Endothelial cell (in vitro differentiated cells): Measurements from ENCODE around the gene FBL. TPM values are rescaled to one million over a fixed set of nuclear protein-coding genes. Genes with fewer than 3 reads are reported as not detected.

Experiments
- DNase-seq: peaks from one replicate; pipeline ENCODE4 v3.0.0; 2021; ENCODE audit warnings: low spot score
- H3K27ac Mint-ChIP-seq: one replicate; pipeline ENCODE4 v1.8.0; 2021; ENCODE audit warnings: mixed read lengths, inconsistent platforms; ENCODE audit not compliant: unreplicated experiment
- H3K27me3 Mint-ChIP-seq: one replicate; pipeline ENCODE4 v1.8.0; 2021; ENCODE audit warnings: mild to moderate bottlenecking, moderate library complexity, mixed read lengths, inconsistent platforms; ENCODE audit not compliant: unreplicated experiment
- H3K36me3 Mint-ChIP-seq: one replicate; pipeline ENCODE4 v1.8.0; 2021; ENCODE audit warnings: mild to moderate bottlenecking, low read depth, mixed read lengths, inconsistent platforms; ENCODE audit not compliant: unreplicated experiment
- H3K4me1 Mint-ChIP-seq: one replicate; pipeline ENCODE4 v1.8.0; 2021; ENCODE audit warnings: mild to moderate bottlenecking, mixed read lengths, inconsistent platforms; ENCODE audit not compliant: unreplicated experiment
- H3K4me3 Mint-ChIP-seq: one replicate; pipeline ENCODE4 v1.8.0; 2021; ENCODE audit warnings: mild to moderate bottlenecking, mixed read lengths, inconsistent platforms; ENCODE audit not compliant: unreplicated experiment
- H3K9me3 Mint-ChIP-seq: one replicate; pipeline ENCODE4 v1.8.0; 2021; ENCODE audit warnings: mixed read lengths, inconsistent platforms; ENCODE audit not compliant: unreplicated experiment
- total RNA-seq: library from RNA; stranded (reverse); fragmentation: NEBNext Ultra II Directional; extraction: Animal tissue kit (Norgen Biotek cat#: 25700); gene quantifications from one replicate; pipeline ENCODE4 v1.2.1, GENCODE V29; 2021; ENCODE audit not compliant: unreplicated experiment
- TF ChIP-seq, protein P1 (sequence below): fragments of 200-600 bp; sonication (generic); IDR thresholded peaks from one replicate; pipeline ENCODE4 v1.5.0; 2021; ENCODE audit warnings: antibody characterized with exemption; ENCODE audit not compliant: unreplicated experiment

The FBL gene
- total RNA-seq, 1 donor from 2014 or later, result 271 TPM

DNA sequence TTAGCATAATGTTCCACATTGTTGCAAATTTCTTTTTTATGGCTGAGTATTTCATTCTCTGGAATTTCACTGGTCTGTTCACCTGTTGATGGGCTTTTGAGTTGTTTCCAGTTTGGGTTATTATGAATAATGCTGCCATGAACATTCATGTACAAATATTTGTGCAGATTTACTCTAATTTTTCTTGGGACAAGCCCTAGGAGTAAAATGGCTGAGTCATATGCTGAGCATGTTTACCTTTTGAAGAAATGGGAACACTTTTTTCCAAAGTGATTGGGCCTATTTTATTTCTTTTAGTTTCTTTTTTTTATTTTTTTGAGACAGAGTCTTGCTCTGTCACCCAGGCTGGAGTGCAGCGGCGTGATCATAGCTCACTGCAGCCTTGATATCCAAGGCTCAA is 4.7 kb upstream of the FBL start:
- no peak for DNase-seq
- Mint-ChIP-seq H3K36me3 (peaks cover 5% of the 10 kb centered on the region), H3K27ac (no peak overlapping the region), H3K9me3 (no peaks in the 10 kb centered on the region), H3K27me3 (peaks cover 10% of the 10 kb centered on the region), H3K4me3 (no peak overlapping the region), H3K4me1 (peaks cover 13% of the 10 kb centered on the region)
- TF ChIP-seq, protein P1, sequence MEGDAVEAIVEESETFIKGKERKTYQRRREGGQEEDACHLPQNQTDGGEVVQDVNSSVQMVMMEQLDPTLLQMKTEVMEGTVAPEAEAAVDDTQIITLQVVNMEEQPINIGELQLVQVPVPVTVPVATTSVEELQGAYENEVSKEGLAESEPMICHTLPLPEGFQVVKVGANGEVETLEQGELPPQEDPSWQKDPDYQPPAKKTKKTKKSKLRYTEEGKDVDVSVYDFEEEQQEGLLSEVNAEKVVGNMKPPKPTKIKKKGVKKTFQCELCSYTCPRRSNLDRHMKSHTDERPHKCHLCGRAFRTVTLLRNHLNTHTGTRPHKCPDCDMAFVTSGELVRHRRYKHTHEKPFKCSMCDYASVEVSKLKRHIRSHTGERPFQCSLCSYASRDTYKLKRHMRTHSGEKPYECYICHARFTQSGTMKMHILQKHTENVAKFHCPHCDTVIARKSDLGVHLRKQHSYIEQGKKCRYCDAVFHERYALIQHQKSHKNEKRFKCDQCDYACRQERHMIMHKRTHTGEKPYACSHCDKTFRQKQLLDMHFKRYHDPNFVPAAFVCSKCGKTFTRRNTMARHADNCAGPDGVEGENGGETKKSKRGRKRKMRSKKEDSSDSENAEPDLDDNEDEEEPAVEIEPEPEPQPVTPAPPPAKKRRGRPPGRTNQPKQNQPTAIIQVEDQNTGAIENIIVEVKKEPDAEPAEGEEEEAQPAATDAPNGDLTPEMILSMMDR, result no peak

DNA sequence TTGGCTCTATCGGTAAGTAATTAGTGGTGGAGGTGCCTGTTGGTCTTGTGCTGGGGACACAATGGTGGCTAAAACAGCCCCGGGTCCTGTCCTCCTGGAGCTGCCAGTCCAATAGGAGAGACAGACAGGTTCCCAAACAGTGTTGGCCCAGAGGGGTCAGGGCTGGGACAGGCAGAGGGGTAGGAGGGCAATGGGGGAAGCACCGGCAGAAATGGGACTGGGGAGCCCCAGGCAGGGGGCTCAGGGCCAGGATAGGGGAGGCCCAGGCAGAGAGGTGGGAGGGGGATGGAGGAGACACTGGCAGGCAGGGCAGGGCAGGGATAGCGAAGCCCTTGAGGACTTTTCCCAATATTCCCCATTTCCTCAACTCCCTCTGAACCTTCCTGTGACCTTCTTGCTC is 2.2 kb upstream of the FBL start:
- no peak overlapping the region for H3K4me3 Mint-ChIP-seq
- H3K36me3 Mint-ChIP-seq, result peaks cover 5% of the 10 kb centered on the region

DNA sequence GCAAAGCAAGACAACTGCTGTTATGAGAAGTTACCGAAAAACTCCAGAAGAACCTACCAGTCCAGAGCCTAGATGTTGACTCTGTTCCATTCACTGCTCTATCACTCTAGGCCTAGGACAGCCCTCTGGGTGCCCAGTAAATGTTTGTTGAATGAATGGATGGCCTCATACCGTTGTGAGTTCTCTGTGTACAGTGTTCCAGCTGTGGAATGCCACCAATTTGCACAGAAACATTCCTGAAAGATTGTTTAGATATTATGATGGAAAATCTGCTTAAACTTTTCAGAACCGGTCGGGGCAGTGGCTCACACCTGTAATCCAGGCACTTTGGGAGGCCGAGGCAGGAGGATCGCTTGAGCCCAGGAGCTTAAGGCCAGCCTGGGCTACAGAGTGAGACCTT is 1.3 kb upstream of the FBL start:
- H3K27ac Mint-ChIP-seq, result no peak overlapping the region
- DNase-seq, result no peak
- no peaks in the 10 kb centered on the region for H3K9me3 Mint-ChIP-seq
- H3K36me3 Mint-ChIP-seq, result peaks cover 5% of the 10 kb centered on the region
- peaks cover 32% of the 10 kb centered on the region for H3K4me1 Mint-ChIP-seq
- no peak overlapping the region for H3K4me3 Mint-ChIP-seq
- peaks cover 4% of the 10 kb centered on the region for H3K27me3 Mint-ChIP-seq
- TF ChIP-seq, protein P1, result no peak

More for the DNA sequence above, 2.2 kb upstream of the FBL start:
- H3K27ac Mint-ChIP-seq, result no peak overlapping the region
- H3K9me3 Mint-ChIP-seq, result no peaks in the 10 kb centered on the region
- H3K27me3 Mint-ChIP-seq, result peaks cover 4% of the 10 kb centered on the region
- DNase-seq, result no peak
- TF ChIP-seq, protein P1, result no peak
- H3K4me1 Mint-ChIP-seq, result peaks cover 32% of the 10 kb centered on the region

DNA sequence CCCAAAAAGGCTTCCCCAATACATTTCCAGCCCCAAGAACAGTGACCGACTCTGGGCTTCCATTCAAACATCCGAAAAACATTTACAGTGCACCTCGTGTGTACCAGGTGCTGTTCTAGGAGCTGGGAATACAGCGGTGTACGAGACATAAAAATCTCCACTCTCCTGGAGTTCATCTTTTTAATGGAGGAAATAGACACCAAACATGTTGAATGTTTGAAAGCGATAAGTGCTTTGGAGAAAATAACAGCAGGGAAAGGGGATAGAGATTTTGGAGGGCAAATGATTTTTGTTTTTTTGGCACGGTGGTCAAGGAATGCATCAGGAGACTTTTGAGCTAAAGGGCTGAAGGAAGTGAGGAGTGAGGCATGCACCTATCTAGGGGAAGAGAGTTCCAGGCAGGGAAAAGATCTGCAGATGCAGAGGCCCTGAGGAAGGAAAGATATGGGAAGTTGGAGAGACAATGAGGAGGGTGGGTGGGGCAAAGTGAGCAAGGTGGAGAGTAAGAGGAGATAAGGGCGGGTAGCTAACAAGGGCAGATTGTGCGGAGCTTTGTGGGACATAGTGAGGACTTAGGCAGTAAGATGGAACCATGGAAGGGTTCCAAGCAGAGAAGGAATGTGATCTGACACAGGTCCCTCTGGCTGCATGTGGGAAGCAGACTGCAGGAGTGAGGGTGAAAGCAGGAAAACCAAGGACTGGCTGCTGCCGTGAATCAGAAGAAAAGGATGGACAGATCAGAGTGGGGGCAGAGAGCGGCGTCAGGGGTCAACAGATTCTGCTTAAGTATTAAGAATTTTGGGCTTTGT is 703 bp upstream of the FBL start:
- TF ChIP-seq, protein P1, result no peak
- Mint-ChIP-seq H3K27me3 (peaks cover 4% of the 10 kb centered on the region), H3K9me3 (no peaks in the 10 kb centered on the region), H3K36me3 (peaks cover 5% of the 10 kb centered on the region), H3K4me1 (peaks cover 32% of the 10 kb centered on the region), H3K4me3 (peak overlapping the region; percentile 96), H3K27ac (peak overlapping the region; percentile 93)
- no peak for DNase-seq

DNA sequence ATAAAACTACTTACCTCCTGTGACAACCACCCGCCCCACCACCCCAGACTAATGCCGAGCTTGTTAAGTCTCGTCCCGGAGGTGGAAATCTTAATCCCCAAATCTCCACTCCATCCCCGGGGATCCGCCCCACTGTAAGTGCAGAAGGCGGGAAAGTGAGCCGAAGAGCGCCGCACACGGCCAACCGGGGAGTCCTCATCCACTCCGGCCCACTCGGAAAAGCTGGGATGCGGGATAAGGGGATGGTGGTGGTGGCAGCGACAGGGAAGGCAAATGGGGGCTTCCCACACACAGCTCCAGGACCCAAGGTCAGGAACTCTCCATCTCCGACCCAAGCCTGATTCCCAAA is 621 bp downstream of the FBL start:
- peak overlapping the region; percentile 48 for H3K27ac Mint-ChIP-seq
- H3K27me3 Mint-ChIP-seq, result peaks cover 4% of the 10 kb centered on the region
- H3K9me3 Mint-ChIP-seq, result no peaks in the 10 kb centered on the region
- H3K4me3 Mint-ChIP-seq, result peak overlapping the region; percentile 96
- TF ChIP-seq, protein P1, result no peak
- peaks cover 5% of the 10 kb centered on the region for H3K36me3 Mint-ChIP-seq
- peaks cover 32% of the 10 kb centered on the region for H3K4me1 Mint-ChIP-seq
- no peak for DNase-seq
